Measurements from ENCODE around the gene SORCS2.

SORCS2 gene

DNA sequence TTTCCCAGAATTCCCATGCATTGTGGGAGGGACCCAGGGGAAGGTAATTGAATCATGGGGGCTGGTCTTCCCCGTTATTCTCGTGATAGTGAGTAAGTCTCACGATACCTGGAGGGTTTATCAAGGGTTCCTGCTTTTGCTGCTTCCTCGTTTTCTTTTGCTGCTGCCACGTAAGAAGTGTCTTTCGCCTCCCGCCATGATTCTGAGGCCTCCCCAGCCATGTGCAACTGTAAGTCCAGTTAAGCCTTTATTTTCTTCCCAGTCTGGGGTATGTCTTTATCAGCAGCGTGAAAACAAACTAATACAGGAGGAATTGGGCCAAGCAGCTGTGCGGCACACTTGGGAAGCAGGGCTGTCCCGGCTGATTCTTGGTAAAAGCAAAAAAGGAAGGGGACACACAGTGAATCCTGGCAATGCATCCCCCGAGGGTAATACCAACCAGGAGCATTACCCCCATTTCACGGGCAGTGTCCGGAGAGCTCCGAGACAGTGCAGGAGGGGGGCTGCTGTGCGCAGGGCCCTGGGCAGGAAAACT lies 561.7 kb downstream of the SORCS2 start:
- DNase-seq (ENCODE audit: low spot score), result no peak

DNA sequence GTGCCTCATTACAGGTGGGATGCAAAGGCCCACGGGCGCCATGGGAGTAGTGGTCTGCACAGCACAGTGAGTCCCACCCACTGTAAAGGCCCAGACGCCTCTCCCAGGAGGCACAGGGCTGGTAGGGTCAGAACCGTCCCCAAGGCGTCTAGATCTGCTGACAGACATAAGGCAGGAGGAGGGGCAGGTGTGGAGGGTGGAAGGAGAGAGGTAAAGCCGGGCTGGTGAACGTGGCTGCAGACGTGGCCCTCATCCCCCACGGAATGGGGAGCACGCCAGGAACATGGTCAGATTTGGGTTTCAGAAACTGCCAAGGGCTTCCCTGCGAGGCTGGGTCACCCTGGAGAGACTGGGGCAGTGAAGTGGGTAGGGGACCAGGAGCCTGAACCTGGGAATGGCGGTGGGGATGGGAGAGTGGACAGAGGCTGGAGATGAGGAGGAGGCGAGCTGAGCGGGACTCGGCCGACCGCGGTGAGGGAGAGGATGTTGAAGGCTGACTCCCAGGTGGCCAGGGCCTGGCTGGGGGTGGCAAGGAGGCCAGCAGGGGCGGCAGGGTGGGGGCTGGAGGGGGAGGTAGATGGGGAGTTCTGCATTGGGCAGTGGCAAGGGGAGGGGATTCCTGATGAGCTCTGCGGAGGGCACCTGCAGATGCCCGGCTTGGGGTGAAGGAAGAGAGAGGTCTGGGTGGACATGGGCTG lies 562.4 kb downstream of the SORCS2 start:
- no peak for DNase-seq (ENCODE audit: low spot score)

GRCh38 chr4:7755561-7755960 lies 563.2 kb downstream of the SORCS2 start:
- DNase-seq (ENCODE audit: low spot score), result no peak

- no peak for DNase-seq (ENCODE audit: low spot score)
Observed at GRCh38 chr4:7756071-7756470, 563.7 kb downstream of the SORCS2 start.

DNA sequence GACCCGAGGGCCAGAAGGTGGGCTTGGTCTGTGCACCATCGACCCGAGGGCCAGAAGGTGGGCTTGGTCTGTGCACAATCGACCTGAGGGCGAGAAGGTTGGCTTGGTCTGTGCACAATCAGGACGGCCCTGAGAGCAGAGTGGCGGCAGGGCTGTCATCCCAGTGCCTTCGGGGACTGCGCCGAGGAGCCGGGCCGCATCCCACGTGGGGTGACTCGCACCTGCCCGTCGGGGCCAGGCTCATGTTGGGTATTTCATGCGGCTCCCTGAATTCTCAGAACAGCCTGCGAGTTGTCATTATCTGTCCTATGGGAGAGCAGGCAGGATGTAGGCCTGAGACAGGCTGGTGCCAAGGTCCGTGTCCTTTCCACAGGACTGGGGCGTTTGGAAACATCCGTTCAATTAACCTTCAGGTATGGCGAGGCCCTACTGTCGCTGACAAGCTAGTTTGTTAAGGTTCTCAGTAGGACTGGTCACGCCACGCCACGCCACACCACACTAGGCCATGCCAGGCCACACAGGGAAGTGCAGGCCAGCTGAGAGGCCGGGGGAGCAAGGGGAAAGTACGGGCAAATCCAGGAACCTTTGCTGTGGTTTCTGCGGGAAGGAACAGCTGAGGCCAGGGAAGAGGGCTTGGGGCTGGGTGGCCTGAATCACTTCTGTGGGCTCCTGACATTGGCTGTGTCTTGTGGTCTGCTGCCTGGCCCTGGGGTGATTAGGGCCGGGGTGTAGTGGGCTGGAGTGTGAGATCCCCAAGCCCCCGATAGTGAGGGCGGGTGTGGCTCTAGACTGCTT lies 564.4 kb downstream of the SORCS2 start:
- DNase-seq (ENCODE audit: low spot score), result no peak

DNA sequence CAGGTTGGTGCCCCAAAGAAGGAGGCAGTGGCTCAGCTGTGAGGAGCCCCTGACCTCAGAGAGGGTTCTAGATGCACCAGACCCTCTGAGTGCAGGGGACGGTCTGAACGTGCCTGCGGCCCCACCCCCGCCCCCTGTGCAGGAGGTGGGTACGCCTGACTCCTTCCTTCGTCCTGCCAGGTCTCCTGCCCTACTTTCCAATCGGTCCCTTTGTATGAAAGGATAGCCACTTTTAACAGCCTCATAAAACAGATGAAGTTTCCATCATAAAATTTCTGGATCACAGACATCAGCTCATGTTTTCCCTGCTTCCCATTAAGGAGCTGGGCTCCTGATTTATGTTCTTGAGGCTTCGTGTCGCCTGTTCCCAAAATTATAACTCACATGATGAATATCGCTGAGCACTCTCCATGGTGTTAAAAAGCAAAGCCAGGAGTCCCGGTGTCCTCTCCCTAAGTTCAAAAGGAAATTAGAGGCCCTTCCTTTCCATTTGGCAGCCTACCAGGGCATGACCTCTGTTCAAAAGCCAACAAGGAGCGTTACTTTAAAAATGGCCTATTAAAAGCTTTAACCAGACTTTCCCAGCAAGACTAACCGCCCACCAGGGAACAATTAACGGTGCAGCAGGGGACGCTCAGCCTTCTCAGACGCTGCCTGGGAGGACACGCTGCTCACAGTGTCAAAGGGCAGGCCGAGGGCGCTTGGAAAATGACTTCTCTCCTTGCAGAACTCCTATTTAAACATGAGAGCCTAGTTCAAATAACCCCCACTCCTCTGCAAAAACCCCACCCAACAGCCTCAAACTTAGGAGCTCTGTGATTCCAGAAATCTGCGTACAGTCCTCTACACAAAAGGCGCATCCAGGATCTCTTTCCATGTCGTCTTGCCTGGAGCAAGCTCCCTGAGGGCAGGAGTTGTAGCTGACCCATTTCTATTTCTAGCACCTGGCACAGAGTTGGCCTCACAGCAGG lies 565.4 kb downstream of the SORCS2 start:
- no peak for DNase-seq (ENCODE audit: low spot score)

DNA sequence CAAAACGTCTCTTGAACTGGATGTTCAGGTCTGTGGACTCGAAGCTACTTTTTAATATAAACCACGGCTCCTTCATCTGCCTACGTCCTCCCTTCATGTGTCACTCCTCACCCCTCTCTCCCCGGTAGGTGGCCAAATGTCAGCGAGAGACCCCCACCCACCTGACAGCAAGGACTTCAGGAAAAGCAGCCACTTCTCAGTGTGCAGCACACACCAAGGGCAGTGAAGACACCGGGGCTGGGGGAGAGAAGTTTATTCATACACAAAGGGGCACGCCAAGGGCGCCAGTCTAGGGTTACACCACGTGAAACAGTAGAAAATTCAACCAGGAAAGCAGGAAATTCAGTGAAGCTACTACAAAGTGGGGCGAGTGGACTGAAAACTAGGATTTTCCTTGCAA lies 566.1 kb downstream of the SORCS2 start:
- DNase-seq (ENCODE audit: low spot score), result no peak

- no peak for DNase-seq (ENCODE audit: low spot score)
Observed at GRCh38 chr4:7759216-7759615, 566.9 kb downstream of the SORCS2 start.

- no peak for DNase-seq (ENCODE audit: low spot score)
Observed at GRCh38 chr4:7759635-7760034, 567.3 kb downstream of the SORCS2 start.

DNA sequence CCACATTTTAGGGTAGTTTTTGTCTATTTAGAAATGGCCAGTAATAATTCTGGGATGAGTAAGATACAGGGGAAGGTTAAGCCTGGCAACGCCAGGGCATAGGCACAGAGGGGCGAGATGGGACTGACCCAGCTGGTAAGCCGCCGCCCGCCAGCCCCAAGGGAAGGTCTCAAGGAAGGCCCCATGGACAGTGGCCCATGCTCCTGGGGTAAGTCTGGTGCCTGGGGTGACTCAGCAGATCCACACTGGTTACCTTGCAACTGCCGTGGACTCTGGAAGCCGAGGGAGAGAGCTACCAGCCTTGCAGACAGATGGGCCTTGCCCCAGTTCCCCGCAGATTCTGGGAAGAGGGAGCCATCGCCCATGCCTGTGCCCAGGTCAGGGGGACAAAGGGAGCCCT lies 567.9 kb downstream of the SORCS2 start:
- DNase-seq (ENCODE audit: low spot score), result no peak

GRCh38 chr4:7760706-7761105 lies 568.4 kb downstream of the SORCS2 start:
- no peak for DNase-seq (ENCODE audit: low spot score)

GRCh38 chr4:7761312-7761711 lies 569.0 kb downstream of the SORCS2 start:
- DNase-seq (ENCODE audit: low spot score), result no peak

- peak; percentile 56 for DNase-seq (ENCODE audit: low spot score)
Observed at GRCh38 chr4:7761720-7762119, 569.4 kb downstream of the SORCS2 start.

- no peak for DNase-seq (ENCODE audit: low spot score)
Observed at GRCh38 chr4:7762376-7763030, 570.2 kb downstream of the SORCS2 start.

DNA sequence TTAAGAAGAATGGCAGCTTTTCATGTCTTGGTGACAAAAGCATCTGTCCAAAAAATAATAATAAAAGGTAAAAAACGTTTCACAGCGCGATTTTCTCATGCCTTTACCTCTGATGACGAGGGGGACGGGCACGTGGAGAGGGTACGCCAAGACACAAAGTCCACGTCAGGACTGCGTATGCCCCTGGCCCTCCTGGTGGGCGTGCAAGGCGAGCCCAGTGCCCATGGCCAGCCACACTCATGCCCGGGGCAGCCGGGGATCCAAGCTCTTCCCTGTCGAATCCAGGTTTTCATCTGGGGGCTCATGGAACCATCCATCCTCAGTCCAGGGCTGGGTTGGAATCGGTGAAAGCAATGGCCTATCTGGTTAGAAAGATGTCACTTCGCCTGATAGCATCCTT lies 570.8 kb downstream of the SORCS2 start:
- DNase-seq (ENCODE audit: low spot score), result no peak

GRCh38 chr4:7763788-7764187 lies 571.5 kb downstream of the SORCS2 start:
- DNase-seq (ENCODE audit: low spot score), result no peak

DNA sequence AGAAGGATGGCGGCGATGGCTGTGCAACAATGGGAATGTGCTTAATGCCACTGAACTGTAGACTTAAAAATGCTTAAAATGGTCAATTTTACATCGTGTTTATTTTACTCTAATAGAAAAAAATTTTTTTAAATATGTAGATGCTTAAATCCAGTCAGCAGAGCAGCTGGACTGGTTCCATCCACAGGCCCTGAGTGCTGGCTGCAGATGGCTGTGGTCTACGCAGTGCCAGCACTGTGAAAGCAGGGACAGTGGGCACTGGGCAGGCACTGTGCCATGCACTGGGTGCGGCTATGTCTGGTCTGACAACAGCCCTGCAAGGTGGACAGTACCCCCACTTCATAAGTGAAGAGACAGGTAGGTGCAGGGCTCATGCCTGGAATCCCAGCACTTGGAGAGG lies 572.1 kb downstream of the SORCS2 start:
- DNase-seq (ENCODE audit: low spot score), result no peak

- DNase-seq (ENCODE audit: low spot score), result no peak
Observed at GRCh38 chr4:7765666-7766065, 573.3 kb downstream of the SORCS2 start.

DNA sequence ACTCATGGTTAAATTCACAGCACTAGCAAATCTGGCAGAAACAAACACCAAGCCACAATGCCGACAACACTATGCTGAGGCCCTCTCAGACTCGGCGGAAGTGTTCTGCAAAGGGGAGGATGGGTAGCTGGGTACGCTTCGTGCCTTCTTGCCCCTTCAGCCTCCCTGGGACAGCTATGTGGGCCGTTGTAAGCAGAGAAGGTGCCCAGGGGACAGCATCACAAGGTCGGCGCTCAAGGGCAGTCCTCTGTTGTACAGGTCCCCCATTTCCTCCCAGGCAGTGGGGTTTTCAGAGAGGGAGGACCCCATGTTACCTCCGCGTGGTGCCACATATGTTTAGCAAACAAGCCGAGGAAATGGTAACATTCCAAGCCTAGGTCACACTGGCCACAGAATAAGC lies 573.7 kb downstream of the SORCS2 start:
- DNase-seq (ENCODE audit: low spot score), result no peak

DNA sequence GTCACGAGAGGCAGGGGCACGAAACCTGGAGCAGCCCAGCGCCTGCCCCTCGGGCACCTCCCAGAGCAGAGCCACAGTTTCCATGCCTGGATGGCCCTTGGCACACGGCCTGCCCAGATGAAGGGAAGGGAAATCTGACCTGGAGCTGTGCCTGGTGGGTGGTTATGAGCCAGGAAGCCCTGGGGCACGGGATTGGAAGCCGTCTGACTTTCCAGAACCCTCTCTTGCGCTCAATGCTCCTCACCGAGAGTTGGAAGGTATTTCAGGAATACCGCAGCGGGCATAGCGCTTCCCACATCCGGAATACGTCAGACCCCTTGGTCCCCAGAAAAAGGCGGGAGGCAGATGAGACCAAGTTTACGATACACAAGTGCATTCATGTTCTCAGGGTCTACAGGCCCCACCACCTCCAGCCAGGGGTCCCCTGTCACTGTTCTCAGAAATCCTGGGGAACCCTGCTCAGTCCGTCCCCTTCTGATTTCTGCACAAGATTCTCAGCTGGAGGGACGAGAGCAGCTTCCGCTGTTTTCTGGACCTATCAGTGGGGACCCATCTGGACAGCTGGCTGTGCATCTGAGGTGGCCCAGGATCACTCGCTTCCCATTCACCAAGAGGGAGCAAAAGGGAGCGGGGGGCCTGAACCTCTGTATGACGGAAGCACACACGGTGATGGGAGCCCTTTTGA lies 574.5 kb downstream of the SORCS2 start:
- DNase-seq (ENCODE audit: low spot score), result no peak

- no peak for DNase-seq (ENCODE audit: low spot score)
Observed at GRCh38 chr4:7767526-7767925, 575.2 kb downstream of the SORCS2 start.

Data from germinal center (tissue), 1 donor.